ENCODE results near the gene C1QTNF6. TPM values are rescaled to one million over a fixed set of nuclear protein-coding genes. Genes with fewer than 3 reads are reported as not detected.

C1QTNF6 gene
- polyA plus RNA-seq, 1 of the 3 experiments (the other 2 are of a cell fraction) = 47.7 TPM

GRCh38 chr22:37207981-37208380, 19.9 kb upstream of the C1QTNF6 start:
- DNase-seq = no peak
- ChIA-PET CTCF (interaction anchor here (4.3 to 4.7 kb wide), 2 partner anchors 9 to 52 kb away, joined by 26 to 54 read pairs; no protein-coding TSS in a partner anchor), POLR2A (no interaction called here)
- Histone ChIP-seq H3K4me2 (no peak overlapping the region), H4K20me1 (ENCODE audit: insufficient read depth) (no peaks in the 10 kb centered on the region), H3K27me3 (ENCODE audit: insufficient read depth) (no peaks in the 10 kb centered on the region), H3K4me3 (ENCODE audit: low read depth in 2 of 2, low read length in 1 of 2) (no peak overlapping the region), H3K36me3 (replicated peaks in 1 of 2; ENCODE audit: control insufficient read depth in 1 of 2, insufficient read depth in 2 of 2, low read length in 1 of 2) (no peaks in the 10 kb centered on the region), H3F3A (replicated peaks; ENCODE audit: insufficient read depth) (no peaks in the 10 kb centered on the region), H3K9ac (no peak overlapping the region), H3K9me3 (no peaks in the 10 kb centered on the region), H2AFZ (ENCODE audit: low read depth) (no peak overlapping the region), H3K79me2 (ENCODE audit: insufficient read depth) (no peaks in the 10 kb centered on the region), H3K9me2 (no peaks in the 10 kb centered on the region), H3K27ac (ENCODE audit: low read depth in 2 of 2, low read length in 1 of 2) (no peak overlapping the region), H3K4me1 (ENCODE audit: control insufficient read depth in 1 of 2, insufficient read depth in 2 of 2, low read depth in 1 of 2, low read length in 1 of 2) (peaks cover 0 to 10% of the 10 kb centered on the region in 2 experiments; a peak in 1 of 4 replicates)
- TF ChIP-seq RCOR1 (IDR thresholded peaks at IDR 0.05; ENCODE audit: low read length) = no peak
- TF ChIP-seq, protein P1, sequence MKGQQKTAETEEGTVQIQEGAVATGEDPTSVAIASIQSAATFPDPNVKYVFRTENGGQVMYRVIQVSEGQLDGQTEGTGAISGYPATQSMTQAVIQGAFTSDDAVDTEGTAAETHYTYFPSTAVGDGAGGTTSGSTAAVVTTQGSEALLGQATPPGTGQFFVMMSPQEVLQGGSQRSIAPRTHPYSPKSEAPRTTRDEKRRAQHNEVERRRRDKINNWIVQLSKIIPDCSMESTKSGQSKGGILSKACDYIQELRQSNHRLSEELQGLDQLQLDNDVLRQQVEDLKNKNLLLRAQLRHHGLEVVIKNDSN (IDR thresholded peaks at IDR 0.05; ENCODE audit: borderline replicate concordance, low read depth) = no peak
- no peak for TF ChIP-seq GATA2 (CRISPR knock-in tag; IDR thresholded peaks at IDR 0.05)
- TF ChIP-seq, protein P2, sequence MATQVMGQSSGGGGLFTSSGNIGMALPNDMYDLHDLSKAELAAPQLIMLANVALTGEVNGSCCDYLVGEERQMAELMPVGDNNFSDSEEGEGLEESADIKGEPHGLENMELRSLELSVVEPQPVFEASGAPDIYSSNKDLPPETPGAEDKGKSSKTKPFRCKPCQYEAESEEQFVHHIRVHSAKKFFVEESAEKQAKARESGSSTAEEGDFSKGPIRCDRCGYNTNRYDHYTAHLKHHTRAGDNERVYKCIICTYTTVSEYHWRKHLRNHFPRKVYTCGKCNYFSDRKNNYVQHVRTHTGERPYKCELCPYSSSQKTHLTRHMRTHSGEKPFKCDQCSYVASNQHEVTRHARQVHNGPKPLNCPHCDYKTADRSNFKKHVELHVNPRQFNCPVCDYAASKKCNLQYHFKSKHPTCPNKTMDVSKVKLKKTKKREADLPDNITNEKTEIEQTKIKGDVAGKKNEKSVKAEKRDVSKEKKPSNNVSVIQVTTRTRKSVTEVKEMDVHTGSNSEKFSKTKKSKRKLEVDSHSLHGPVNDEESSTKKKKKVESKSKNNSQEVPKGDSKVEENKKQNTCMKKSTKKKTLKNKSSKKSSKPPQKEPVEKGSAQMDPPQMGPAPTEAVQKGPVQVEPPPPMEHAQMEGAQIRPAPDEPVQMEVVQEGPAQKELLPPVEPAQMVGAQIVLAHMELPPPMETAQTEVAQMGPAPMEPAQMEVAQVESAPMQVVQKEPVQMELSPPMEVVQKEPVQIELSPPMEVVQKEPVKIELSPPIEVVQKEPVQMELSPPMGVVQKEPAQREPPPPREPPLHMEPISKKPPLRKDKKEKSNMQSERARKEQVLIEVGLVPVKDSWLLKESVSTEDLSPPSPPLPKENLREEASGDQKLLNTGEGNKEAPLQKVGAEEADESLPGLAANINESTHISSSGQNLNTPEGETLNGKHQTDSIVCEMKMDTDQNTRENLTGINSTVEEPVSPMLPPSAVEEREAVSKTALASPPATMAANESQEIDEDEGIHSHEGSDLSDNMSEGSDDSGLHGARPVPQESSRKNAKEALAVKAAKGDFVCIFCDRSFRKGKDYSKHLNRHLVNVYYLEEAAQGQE (IDR thresholded peaks at IDR 0.05; ENCODE audit: low read depth, low read length) = no peak
- TF ChIP-seq MEF2A (IDR thresholded peaks at IDR 0.05; ENCODE audit: borderline replicate concordance, low read depth) = no peak
- no peak for TF ChIP-seq FOXM1 (IDR thresholded peaks at IDR 0.05; ENCODE audit: low read depth)
- TF ChIP-seq IRF3 (IDR thresholded peaks at IDR 0.05; ENCODE audit: low read depth, low read length) = no peak
- WGBS (ENCODE audit: low lambda C conversion rate) = 80% methylated on average over 6 of the region's 7 CpGs

- DNase-seq = no peak
- TF ChIP-seq RXRA (IDR thresholded peaks at IDR 0.05; ENCODE audit: borderline replicate concordance, low read depth) (no peak), FOXJ3 (CRISPR knock-in tag; IDR thresholded peaks at IDR 0.05) (no peak), NFIC (IDR thresholded peaks at IDR 0.05; ENCODE audit: borderline replicate concordance) (no peak), SIN3A (IDR thresholded peaks at IDR 0.05; ENCODE audit: borderline replicate concordance, low read depth, low read length) (no peak), SMC3 (IDR thresholded peaks at IDR 0.05; ENCODE audit: low read depth, low read length) (no peak), RFX5 (IDR thresholded peaks at IDR 0.05; ENCODE audit: low read length) (no peak)
- TF ChIP-seq, protein P2 (IDR thresholded peaks at IDR 0.05; ENCODE audit: low read depth, low read length) = no peak
- TF ChIP-seq, protein P3, sequence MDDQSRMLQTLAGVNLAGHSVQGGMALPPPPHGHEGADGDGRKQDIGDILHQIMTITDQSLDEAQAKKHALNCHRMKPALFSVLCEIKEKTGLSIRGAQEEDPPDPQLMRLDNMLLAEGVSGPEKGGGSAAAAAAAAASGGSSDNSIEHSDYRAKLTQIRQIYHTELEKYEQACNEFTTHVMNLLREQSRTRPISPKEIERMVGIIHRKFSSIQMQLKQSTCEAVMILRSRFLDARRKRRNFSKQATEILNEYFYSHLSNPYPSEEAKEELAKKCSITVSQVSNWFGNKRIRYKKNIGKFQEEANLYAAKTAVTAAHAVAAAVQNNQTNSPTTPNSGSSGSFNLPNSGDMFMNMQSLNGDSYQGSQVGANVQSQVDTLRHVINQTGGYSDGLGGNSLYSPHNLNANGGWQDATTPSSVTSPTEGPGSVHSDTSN (IDR thresholded peaks at IDR 0.05) = no peak
These were observed 19.1 kb upstream of the C1QTNF6 start for GRCh38 chr22:37206841-37207821.

More at GRCh38 chr22:37206841-37207821, 19.1 kb upstream of the C1QTNF6 start:
- Histone ChIP-seq H3K4me2 (no peak overlapping the region), H3K9me2 (no peaks in the 10 kb centered on the region), H3K9me3 (no peaks in the 10 kb centered on the region), H4K20me1 (ENCODE audit: insufficient read depth) (no peaks in the 10 kb centered on the region), H3K4me1 (ENCODE audit: control insufficient read depth in 1 of 2, insufficient read depth in 2 of 2, low read depth in 1 of 2, low read length in 1 of 2) (peaks cover 0 to 4% of the 10 kb centered on the region in 2 experiments; a peak in 1 of 4 replicates), H3K79me2 (ENCODE audit: insufficient read depth) (no peaks in the 10 kb centered on the region), H3F3A (replicated peaks; ENCODE audit: insufficient read depth) (no peaks in the 10 kb centered on the region), H3K4me3 (ENCODE audit: low read depth in 2 of 2, low read length in 1 of 2) (no peak overlapping the region), H3K27me3 (ENCODE audit: insufficient read depth) (no peaks in the 10 kb centered on the region), H3K27ac (ENCODE audit: low read depth in 2 of 2, low read length in 1 of 2) (no peak overlapping the region), H3K9ac (no peak overlapping the region), H3K36me3 (replicated peaks in 1 of 2; ENCODE audit: control insufficient read depth in 1 of 2, insufficient read depth in 2 of 2, low read length in 1 of 2) (no peaks in the 10 kb centered on the region), H2AFZ (ENCODE audit: low read depth) (no peak overlapping the region)
- 89% methylated on average over 40 of the region's 71 CpGs for WGBS (ENCODE audit: low lambda C conversion rate)
- ChIA-PET POLR2A (no interaction called here), CTCF (interaction anchor here (1.1 to 4.7 kb wide), 3 partner anchors 8 to 53 kb away, joined by 3 to 54 read pairs (median 14); no protein-coding TSS in a partner anchor)
